NCI-H82 treated with DMSO at 0.1 percent for 48 hours (cell line): ENCODE measurements around the gene CEP68.
A peak's percentile ranks its signal among the peaks of the same experiment; 100 is the strongest.
"Not testable (repeated sequence)": the region's sequence is repeated elsewhere in the genome, so short reads cannot be mapped to it uniquely, and the experiment has no call there.

Experiments used
- DNase-seq: peaks from one replicate; lab custom pipeline; 2025; ENCODE audit not compliant: unreplicated experiment; lab: John Stamatoyannopoulos, UW

The CEP68 gene

DNA sequence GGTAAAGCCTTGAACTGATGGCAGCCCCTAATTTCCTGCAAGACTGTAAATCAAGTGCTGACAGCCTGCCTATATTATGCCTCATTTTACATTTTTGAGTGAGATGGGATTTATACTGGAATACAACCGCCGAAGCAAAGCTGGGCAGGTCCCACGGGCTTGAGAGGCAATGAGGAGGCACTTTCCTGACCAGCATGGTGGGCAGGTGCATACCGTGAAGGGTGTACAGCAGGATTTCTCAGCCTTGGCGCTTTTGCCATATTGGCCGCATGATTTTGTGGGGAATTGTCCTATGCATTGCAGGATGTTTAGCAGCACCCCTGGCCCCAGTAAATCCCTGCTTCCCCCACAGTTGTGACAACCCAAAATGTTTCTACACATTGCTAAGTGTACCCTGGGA, 22.8 kb downstream of the CEP68 start:
- DNase-seq = no peak

DNA sequence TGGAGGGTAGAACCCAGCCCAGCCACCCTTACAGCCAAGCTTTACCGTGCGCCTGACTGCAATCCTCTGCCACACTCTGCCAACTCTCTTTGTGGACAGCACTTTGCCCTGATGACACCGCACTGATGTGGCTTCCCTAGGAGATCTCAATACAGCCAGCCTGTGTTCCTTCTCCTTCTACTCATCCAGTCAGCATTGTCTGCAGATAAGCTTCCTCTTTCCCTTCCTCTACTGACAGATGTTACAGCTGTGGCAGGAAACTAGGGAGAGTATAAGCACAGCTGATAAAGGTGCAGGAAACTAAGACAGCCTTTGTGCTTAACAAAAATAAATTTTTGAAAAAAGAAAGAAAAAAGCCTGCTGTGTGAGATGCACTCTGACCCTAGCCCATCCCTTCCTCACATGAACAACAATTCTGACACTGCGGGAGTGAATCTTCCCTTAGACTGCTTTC, 25.0 kb downstream of the CEP68 start:
- no peak for DNase-seq

DNA sequence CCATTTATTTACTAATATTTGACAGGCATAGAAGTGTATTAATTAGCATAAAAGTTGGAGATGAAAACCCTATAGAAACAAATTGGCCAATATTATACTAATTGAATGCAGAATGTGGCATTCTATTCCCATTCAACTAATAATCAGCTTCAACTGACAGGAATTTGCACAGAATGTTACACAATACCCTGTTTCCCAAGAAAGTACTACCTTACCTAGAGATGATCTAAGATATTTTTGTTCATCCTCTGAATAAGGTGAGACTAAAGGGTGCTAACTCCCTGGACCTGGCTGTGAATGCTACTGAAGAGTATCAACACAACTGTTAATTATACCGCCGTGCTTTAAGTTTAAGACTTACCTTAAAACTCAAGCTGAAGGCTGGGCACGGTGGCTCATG, 28.9 kb downstream of the CEP68 start:
- DNase-seq = no peak

DNA sequence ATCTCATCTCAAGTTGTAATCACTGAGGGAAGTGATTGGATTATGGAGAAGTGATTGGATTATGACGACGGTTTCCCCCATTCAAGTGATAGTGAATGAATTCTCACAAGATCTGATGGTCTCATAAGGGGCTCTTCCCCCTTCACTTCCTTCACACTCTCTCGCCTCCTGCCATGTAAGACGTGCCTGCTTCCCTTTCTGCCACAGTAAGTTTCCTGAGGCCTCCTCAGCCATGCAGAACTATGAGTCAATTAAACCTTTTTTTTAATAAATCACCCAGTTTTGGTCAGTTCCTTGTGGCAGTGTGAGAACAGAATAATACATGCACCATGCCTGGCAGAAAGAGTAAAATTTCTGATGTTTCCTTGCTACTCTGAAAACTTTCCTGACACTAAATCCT, 36.6 kb downstream of the CEP68 start:
- DNase-seq = peak; percentile 54

DNA sequence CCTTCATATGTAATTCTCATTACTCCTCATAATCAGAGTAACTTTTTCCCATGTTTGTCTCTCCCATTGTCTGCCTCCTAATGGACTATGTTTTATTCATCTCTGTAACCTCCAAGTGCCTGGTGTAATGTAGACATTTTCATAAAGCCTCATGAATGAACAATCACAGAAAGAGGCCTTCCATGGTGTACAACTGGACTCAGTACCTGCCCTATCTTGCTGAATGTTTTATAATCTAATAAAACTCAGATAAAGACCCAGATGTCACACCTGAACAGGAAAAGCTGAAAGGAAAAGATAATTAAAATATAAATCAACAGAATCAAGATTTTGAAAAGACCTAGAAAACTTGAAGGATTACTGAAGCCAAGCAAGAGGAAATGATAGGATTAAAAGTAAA, 37.0 kb downstream of the CEP68 start:
- DNase-seq = no peak

DNA sequence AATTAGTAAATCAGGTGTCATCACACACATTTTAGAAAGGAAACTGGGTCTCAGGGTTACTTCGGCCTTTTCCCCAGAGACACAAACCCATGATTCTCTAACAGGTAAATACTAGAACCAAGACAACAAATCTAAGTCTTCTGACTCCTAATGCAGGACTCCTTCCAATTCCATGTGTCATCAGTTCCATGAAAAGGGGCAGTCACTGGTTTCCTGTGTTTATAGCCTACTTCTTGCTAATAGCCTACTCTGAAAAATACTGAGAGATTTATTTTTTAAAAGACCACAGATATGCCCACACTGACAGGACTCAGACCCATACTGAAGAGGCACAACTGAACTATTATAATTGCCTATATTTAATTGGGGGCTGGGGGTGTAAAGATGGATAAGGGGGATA, 40.7 kb downstream of the CEP68 start:
- no peak for DNase-seq

DNA sequence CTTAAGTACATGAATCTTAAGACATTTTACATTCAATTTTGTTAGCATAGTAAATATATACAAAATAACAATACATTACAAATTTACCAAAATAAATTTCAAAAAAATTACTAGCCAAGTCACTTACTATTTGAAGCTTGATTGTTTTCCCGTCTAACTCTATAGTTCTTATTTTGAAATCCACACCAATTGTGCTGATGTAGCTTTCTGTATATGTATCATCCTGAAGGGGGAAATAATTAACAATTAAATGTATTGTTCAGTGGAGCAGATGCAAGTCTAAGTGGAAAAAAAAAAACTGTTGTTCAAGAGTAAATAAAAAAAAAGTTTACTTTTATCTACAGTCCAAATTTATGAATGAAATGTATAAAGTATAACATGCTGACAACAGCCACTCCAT, 41.6 kb downstream of the CEP68 start:
- no peak for DNase-seq

DNA sequence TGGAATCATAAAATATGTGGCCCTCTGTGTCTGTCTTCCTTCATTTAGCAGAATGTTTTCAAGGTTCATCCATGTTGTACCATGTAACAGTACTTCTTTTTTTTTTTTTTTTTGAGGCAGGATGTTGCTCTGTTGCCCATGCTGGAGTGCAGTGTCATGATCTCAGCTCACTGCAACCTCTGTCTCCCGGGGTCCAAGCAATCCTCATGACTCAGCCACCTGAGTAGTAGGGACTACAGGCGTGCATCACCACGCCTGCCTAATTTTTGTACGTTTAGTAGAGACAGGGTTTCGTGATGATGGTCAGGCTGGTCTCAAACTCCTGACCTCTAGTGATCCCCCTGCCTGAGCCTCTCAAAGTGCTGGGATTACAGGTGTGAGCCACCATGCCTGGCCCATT, 42.5 kb downstream of the CEP68 start:
- DNase-seq = no peak

DNA sequence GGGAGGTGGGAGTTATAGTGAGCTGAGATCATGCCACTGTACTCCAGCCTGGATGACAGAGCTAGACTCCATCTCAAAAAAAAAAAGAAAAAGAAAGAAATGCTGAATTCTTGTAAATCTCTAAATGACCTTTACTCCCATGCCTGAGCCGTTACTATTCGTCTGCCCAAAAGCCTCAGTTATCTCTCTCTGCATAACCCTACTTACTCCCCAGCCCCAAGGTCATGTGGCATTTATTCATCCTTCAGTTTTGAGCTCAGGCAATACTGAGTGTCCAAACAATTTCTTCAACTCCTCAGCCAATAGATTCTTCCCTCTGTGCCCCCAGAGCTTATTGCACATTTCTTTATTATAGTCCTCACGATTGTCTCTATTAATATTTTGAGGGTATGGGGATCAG, 44.9 kb downstream of the CEP68 start:
- no peak for DNase-seq

DNA sequence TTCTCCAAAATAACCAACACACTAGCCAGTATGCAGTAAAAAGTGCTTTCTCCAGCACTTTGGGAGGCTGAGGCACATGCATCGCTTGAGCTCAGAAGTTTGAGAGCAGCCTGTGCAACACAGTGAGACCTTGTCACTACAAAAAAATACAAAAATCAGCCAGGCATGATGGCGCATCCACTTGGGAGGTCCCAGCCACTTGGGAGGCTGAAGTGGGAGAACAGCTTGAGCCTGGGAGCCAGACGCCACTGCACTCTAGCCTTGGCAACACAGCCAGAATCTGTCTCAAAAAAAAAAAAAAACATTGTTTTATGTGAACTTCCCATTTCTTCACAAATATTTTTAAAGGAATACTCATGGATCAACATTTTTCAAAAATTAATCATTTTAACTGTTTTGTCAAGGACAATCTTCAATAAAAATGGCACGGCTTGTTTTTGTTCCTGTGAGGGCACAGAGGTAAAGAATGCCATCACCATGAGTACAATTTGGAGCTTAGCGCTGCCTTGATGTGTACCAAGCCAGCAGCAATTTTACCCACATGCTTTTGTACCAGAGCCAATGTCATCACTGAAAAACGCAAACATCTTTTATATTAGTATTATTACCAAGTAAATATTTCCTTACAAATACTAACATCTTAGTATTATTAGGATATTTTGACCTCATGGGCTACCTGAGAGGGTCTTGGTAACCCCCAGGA, 46.9 kb downstream of the CEP68 start:
- no peak for DNase-seq

DNA sequence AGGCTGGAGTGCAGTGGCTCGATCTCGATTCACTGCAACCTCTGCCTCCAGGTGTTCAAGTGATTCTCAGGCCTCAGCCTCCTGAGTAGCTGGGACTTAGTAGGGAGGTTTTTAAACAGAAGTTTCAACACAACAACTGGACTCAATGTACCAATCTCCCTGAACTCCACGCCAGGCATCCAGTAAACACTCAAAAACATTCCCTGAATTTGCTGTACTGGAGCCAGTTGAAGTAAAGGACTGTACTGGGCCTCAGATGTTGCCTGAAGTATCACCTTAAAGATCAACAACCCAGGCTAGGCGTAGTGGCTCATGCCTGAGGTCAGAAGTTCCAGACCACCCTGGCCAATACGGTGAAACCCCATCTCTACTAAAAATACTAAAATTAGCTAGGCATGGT, 51.3 kb downstream of the CEP68 start:
- no peak for DNase-seq

DNA sequence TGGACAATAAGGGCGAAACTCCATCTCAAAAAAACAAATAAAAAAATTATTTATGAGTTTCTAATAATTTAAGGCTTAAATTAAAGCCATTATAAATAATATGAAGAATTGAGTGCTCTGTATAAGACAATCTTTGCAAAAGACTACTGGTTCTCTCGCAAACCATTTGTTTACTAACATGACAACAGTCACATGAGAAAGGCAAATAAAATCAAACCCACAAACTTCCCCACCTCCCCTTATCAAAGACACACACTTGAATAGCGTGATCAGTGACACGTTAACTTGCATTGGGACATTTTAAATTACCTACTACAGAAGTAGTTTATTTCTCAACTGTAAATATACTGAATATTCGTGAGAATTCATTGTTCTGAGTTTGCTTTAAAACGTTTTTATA, 52.6 kb downstream of the CEP68 start:
- DNase-seq = no peak

DNA sequence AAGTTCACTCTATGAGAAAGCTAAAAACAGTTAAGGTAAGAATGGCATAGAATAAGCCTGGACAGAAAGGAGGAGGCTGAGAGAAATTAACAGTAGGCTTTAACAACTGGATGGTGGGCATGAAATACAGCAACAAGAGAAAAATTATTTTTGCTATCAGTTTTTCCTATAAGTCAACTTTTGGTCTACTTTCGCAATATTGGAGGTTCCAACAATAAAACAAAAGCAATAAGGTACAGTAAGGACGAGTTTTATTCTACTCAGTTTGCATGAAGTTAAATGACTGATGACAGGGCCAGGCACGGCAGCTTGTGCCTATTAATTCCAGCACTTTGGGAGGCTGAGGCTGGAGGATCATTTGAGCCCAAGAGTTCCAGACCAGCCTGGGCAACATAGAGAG, 56.4 kb downstream of the CEP68 start:
- no peak for DNase-seq

DNA sequence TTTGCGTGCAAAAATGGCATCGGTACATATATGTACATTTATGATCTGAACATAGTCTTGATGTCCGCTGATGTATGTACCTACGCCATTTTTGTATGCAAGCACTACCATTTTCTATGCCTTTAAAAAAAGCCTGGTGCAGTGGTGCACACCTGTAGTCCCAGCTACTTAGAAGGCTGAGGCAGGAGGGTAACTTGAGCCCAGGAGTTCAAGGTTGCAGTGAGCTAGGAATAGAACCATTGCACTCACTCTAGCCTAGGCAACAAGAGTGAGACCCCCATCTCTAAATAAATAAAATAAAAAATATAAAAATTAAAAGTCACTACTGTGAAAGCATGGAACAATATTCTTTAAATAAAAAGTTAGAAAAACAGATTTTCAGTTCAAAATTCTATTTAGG, 57.0 kb downstream of the CEP68 start:
- DNase-seq = no peak

DNA sequence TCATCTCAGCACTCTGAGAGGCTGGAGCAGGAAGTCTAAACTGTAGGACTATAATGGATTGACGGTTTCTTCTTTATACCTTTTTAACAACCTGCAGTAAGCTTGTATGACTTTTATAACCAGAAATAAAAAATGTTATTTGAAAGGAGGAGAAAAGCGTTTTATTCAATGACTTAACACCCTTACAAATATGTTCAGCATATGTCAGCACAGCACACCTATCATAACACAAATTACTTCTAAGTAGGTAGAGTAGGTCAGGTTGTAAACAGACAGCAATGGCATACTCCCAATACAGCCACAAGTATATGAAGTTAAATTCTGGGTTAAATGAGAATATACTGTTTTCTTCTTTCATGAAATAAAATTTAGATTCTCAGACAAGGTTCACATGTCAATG, 57.6 kb downstream of the CEP68 start:
- DNase-seq = no peak

DNA sequence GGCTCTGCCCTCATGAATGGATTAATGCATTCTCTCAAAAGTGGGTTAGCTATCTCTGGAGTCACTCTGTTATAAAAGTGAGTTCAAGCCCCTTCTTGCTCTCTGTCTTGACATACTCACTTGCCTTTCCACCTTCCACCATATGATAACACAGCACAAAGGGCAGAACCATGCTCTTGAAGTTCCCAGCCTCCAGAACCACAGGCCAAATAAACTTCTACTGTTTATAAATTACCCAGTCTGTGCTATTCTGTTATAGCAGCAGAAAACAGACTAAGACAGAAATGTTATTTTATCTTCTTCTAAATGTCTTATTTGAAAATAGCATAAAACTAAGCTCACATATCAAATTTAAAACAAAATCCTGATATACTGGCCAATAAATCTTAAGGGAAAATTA, 58.7 kb downstream of the CEP68 start:
- no peak for DNase-seq

DNA sequence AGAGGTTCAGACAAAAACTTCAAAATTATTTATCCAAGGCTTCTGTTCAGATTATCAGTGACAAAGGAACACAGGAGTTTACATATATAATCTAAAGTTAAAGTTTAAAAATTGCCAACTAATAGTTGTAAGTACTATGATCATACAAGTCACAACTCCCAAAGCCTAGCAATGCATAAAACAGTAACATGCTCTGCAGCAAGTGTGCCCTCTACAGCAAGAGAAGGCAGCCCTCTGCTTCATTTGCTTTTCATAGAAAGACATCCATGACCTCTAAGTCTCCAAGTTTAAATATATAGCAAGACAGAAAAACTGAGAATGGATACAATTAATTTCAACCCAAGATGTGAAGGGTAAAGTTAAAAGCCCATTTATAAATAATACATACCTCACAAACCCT, 60.4 kb downstream of the CEP68 start:
- DNase-seq = no peak

DNA sequence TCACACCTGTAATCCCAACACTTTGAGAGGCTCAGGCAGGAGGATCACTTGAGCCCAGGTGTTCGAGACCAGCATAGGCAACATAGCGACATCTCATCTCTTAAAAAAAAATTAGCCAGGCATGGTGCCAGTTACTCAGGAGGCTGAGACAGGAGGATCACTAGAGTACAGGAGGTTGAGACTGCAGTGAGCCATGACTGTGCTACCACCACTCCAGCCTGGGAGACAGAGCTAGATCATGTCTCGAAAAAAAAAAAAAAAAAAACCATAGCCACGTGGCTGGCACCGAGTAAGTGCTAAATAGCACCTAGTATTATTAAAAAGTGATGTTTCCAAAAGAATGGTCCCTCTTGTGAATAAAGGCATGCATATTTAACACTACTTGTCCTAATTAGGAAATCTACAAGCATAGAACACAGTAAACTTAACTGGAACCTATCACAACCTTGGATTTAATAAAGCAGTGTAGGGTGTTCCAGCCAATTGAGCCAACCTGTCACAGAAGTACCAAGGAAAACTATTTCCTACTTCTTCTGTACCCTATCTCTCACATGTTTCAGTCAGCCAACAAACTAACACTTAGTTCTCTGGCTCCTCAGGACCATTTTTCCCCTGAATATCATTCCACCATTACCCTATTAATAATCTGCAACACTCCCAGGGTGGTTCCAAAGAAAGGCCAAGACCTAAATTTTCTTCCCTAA, 64.9 kb downstream of the CEP68 start:
- DNase-seq = no peak

DNA sequence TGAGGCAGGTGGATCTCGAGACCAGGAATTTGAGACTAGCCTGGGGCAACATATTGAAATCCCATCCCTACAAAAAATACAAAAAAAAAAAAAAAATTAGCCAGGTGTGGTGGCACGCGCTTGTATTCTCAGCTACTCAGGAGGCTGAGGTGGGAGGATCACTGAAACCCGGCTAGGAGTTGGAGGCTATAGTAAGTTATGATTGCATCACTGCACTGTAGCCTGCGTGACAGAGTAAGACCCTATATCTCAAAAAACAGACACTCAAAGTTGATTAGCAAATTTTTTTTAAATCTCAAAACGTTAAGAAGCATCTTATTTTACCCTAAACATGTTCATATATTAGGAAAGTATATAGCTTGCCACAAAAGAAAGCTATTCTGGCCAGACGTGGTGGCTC, 66.1 kb downstream of the CEP68 start:
- DNase-seq = no peak

DNA sequence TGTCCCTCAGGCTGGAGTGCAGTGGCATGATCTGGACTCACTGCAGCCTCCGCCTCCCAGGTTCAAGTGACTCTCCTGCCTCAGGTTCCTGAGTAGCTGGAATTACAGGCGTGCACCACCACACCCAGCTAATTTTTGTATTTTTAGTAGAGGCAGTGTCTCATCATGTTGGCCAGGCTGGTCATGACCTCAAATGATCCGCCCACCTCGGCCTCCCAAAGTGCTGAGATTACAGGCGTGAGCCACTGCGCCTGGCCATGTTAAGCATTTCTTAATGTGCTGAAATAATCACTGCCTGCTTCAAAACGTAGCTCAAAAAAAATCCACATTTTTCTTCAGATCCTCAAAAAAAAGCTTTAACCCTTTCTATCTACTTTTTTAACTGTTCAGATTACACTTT, 69.2 kb downstream of the CEP68 start:
- DNase-seq = not testable (repeated sequence)

DNA sequence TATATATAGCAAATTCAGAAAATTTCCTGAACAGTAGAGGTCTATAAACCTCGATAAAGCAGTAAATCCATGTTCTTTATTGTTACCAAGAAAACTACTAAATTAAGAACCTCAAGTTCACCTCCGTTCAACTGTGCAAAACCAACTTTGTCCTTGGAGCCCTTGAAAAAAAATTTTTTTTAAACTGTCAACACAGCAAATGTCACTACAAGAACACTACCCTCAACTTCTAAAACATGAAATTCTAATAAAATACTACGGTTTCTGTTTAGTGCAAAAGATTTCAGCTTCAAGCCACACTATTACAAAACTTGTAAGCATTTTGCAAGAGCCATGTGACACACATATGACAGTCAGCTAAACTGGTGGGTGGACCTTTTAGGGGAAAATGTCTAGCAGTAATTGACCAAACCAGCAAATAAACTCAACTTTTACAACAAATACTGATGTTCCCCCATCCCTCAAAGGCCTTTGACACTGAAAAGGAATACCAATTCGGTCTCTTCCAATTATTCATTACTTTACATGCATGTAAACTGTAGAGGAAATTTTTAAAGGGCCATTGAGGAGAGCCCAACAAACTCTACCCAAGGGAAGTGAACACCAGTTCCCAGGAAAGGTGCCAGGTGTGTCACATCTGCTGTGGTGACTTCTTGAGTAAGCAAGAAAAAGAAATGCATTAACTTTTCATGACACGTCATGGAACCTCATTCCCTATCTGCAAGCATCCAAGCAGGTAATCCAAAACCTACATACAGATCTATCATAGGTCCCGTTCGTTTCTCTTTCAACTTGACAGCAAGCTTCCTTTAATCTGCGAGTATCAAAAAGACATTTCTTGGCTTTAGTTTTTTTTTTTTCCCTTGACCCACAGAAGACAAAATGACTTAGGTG, 72.3 kb downstream of the CEP68 start:
- DNase-seq = no peak

DNA sequence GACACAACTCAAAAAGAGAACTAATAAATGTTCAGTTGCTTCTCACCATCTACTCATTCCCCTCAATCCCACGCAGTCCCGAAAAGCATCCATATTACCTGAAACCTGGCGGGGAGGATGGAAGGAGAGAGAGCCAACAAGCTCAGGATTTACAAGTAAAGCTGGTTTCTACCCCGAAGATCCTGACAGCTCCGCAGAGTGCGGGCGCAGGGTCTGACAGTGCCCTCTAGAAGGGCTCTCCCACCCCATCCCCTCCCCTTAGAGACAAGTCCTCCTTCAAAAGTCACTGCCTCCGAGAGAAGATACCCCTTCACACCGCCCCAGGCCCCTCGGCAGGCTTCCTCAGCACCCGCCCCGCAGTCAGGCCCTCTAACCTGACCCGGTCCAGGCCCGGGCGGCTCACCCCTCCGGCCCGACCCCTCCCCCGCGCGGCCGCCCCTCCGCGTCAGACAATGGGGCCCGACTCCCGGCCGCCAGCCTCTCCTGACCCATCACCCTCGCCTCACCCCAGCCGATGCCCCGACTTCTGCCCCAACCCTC, 73.1 kb downstream of the CEP68 start:
- DNase-seq = no peak
